Spinal cord (tissue), 10 donors: ENCODE measurements around the gene STXBP6. TPM values are rescaled to one million over a fixed set of nuclear protein-coding genes. Genes with fewer than 3 reads are reported as not detected.

Experiments used
- DNase-seq, 6 donors: peaks; one replicate each; pipeline versions ENCODE4 v3.0.0 to v3.0.0-alpha.2; 2013 to 2015; ENCODE audit warnings: low spot score in 6 of 6, low read depth in 4 of 6
- H3K27ac ChIP-seq: one replicate; pipeline ENCODE4 v1.5.1; 2013; ENCODE audit warnings: low read depth, low read length, control low read depth
- H3K27me3 ChIP-seq: one replicate; pipeline ENCODE4 v1.6.1; 2013; ENCODE audit warnings: low read length; ENCODE audit not compliant: control insufficient read depth, insufficient read depth
- H3K36me3 ChIP-seq: one replicate; pipeline ENCODE4 v1.6.1; 2013; ENCODE audit warnings: low read length; ENCODE audit not compliant: control insufficient read depth, insufficient read depth
- H3K4me1 ChIP-seq: one replicate; pipeline ENCODE4 v1.6.1; 2013; ENCODE audit warnings: low read length; ENCODE audit not compliant: control insufficient read depth, insufficient read depth
- H3K4me3 ChIP-seq: one replicate; pipeline ENCODE4 v1.5.1; 2013; ENCODE audit warnings: low read depth, low read length, control low read depth
- H3K9me3 ChIP-seq: one replicate; pipeline ENCODE4 v1.6.1; 2013; ENCODE audit warnings: low read length; ENCODE audit not compliant: control insufficient read depth, insufficient read depth
- WGBS: methylation state at CpG from one replicate; pipeline ENCODE4 v1.1.5; 2013; ENCODE audit warnings: missing lambda C conversion rate; ENCODE audit not compliant: insufficient coverage; 5-methylcytosine and 5-hydroxymethylcytosine counted together
- polyA plus RNA-seq, 2 donors: library from polyadenylated mRNA; unstranded; fragments of 120-200 nt; gene quantifications; one replicate each; pipeline ENCODE4 v1.2.1, GENCODE V29; 2013; ENCODE audit not compliant: insufficient read length in 2 of 2
- total RNA-seq, 2 donors: library from RNA; depleted of rRNA in 1 of 2; stranded (reverse); fragments of 120-200 nt in 1 of 2; fragments of >200 nt in 1 of 2; gene quantifications; one replicate each; pipeline versions ENCODE4 v1.2.3 to v1.2.4, GENCODE V29; 2013 to 2014
- donor health status: healthy.

STXBP6 gene
- total and polyA plus RNA-seq, 4 donors: 24.5 to 49.3 (median 36.9) TPM

DNA sequence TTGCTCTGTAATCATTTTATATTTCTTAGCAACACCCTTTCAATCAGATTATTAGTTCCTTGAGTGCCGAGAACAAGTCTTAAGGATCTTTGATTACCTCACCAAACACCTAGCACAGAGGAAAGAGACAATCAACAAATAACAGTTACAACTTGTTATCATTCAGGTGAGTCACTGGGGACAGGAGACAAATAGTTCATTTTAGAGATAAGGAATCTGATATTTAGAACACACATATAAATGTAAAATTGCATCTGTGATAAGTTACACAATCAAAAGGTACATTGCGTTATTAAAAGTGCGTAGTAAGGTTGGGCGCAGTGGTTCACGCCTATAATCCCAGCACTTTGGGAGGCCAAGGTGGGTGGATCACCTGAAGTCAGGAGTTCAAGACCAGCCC, 5.1 kb upstream of the STXBP6 start:
- no peak for DNase-seq
- peaks cover 12% of the 10 kb centered on the region for H3K27me3 ChIP-seq
- H3K9me3 ChIP-seq: no peaks in the 10 kb centered on the region
- no peak overlapping the region for H3K4me3 ChIP-seq
- H3K27ac ChIP-seq: no peak overlapping the region
- no CpG with 5 or more reads among the region's 5 CpGs for WGBS
- no peaks in the 10 kb centered on the region for H3K36me3 ChIP-seq
- no peaks in the 10 kb centered on the region for H3K4me1 ChIP-seq

DNA sequence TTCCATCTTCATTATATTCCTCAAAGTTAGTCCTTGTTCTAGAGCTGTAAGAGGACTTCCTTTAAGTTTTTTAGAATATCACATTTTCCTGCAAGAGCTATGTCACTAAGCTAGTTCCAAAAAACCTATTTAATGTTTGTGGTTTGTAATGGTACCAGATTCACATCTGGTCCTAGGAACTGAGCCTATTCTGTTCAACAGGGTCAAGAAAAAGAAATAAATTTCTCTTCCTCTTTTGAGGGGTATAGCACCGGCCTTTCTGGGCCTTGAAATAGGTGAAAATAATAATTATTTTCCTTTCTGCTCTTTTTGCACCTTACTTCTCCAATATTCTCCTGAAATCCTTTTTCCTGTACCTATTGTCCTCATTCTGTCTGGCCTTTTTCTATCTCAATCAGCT, 3.6 kb upstream of the STXBP6 start:
- Histone ChIP-seq H3K9me3 (no peaks in the 10 kb centered on the region), H3K27ac (no peak overlapping the region), H3K27me3 (peaks cover 22% of the 10 kb centered on the region), H3K4me1 (peaks cover 10% of the 10 kb centered on the region), H3K36me3 (no peaks in the 10 kb centered on the region), H3K4me3 (no peak overlapping the region)
- WGBS: no CpG with 5 or more reads among the region's 1 CpG
- no peak for DNase-seq

- WGBS: no CpG with 5 or more reads among the region's 4 CpGs
- Histone ChIP-seq H3K4me1 (peaks cover 12% of the 10 kb centered on the region), H3K36me3 (no peaks in the 10 kb centered on the region), H3K27ac (no peak overlapping the region), H3K4me3 (no peak overlapping the region), H3K9me3 (no peaks in the 10 kb centered on the region), H3K27me3 (peaks cover 27% of the 10 kb centered on the region)
- no peak for DNase-seq
Observed at GRCh38 chr14:25052921-25053320, 3.0 kb upstream of the STXBP6 start.

- Histone ChIP-seq H3K36me3 (no peaks in the 10 kb centered on the region), H3K27ac (no peak overlapping the region), H3K4me1 (peaks cover 12% of the 10 kb centered on the region), H3K27me3 (peaks cover 27% of the 10 kb centered on the region), H3K4me3 (no peak overlapping the region), H3K9me3 (no peaks in the 10 kb centered on the region)
- DNase-seq: no peak
- WGBS: no CpG with 5 or more reads among the region's 2 CpGs
Observed at GRCh38 chr14:25052385-25052784, 2.4 kb upstream of the STXBP6 start.

DNA sequence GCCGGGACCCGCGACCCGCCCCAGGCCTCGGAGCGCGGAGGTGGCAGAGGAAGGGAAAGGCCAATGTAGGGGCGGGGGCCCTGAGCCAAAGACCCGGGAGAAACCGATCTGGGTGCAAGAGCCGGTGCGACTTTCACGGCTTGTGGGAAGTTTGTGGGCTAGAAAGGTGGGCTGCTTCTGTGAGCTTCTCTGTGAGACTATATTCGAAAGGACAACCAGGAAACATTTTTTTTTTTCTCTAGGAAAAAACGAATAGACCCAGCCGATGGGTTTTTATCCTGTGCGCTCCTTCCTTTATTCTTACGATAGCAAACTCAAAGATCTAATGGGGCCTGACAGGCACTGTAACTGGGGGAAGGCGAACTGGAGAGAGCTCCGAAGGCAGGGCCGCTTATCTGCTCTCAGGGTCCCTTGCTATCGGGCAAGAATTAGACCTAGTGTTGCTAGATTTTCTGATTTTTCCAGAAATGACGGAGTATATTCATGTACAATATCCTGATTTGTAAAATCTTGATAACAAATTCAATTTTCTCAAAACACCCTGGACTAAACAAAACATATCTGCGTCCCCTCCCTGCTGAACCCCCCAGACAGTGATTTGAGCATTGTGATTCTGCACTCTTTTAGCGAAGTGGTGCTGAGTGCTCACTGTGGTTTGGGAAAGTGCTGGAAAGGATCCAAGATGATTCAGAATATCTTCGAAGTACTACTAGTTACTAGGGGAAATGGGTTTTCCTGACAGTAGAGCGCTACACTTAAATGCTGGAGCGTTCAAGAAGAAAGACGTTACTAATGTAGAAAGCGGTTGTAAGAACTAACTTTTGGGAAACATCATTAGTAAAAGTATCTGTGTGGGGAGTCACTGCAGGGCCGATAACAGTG, 563 bp upstream of the STXBP6 start:
- Histone ChIP-seq H3K4me3 (peak overlapping the region; percentile 60), H3K36me3 (no peaks in the 10 kb centered on the region), H3K27me3 (peaks cover 27% of the 10 kb centered on the region), H3K27ac (peak overlapping the region; percentile 74), H3K9me3 (no peaks in the 10 kb centered on the region), H3K4me1 (peaks cover 12% of the 10 kb centered on the region)
- peak in 3 of 6 donors; percentile 29 to 62 (median 54) for DNase-seq
- WGBS: 7% methylated on average over 19 of the region's 31 CpGs

GRCh38 chr14:25049093-25049567, 817 bp downstream of the STXBP6 start:
- H3K27me3 ChIP-seq: peaks cover 27% of the 10 kb centered on the region
- under 1% methylated on average over 32 of the region's 34 CpGs for WGBS
- peak in 1 of 6 donors; percentile 15 for DNase-seq
- H3K9me3 ChIP-seq: no peaks in the 10 kb centered on the region
- no peaks in the 10 kb centered on the region for H3K36me3 ChIP-seq
- peaks cover 12% of the 10 kb centered on the region for H3K4me1 ChIP-seq
- H3K4me3 ChIP-seq: peak overlapping the region; percentile 63
- peak overlapping the region; percentile 17 for H3K27ac ChIP-seq

DNA sequence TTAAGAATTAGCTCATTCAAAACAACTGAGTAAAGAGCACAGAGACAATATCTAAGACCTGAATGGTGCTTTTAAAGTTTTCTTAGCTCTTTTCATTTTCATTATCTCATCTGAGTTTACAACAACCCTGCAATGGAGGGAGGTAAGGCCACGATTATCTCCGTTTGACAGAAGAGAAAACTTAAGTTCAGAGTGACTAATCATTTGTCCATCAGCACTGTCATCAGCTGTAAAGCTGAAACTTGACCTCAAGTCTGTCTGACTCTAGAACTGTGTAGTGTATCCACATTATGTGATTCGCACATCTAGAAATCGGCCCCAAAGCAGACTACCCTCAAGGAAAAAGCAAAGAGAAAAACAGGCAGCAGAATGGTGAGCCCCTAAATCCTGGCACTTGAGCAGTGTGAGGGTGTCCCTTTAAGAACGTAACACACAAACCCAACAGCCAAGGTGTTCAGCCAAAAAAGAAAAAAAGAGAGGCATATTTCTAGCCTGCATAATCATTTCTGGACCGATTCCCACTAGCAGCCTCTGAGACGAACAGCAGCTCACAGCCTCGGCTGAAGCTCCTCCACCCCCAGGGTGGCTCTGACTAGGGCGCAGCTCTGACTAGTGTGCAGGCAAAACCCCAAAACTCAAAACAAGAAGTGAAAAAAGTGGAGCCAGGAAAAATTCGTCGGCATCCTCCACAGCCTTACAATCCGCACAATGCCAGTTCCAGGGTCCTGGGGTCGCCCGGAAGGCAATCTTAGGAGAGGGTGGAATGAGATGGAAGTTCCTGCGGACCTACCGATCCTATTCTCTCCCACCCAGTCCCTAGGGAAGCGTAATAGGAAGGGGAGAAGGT, 1.6 kb downstream of the STXBP6 start:
- Histone ChIP-seq H3K27ac (peak overlapping the region; percentile 17), H3K27me3 (peaks cover 27% of the 10 kb centered on the region), H3K9me3 (no peaks in the 10 kb centered on the region), H3K4me1 (peaks cover 12% of the 10 kb centered on the region), H3K36me3 (no peaks in the 10 kb centered on the region), H3K4me3 (peak overlapping the region; percentile 63)
- DNase-seq: peak in 3 of 6 donors; percentile 9 to 83 (median 41)
- WGBS: 62% methylated on average over 4 of the region's 17 CpGs

DNA sequence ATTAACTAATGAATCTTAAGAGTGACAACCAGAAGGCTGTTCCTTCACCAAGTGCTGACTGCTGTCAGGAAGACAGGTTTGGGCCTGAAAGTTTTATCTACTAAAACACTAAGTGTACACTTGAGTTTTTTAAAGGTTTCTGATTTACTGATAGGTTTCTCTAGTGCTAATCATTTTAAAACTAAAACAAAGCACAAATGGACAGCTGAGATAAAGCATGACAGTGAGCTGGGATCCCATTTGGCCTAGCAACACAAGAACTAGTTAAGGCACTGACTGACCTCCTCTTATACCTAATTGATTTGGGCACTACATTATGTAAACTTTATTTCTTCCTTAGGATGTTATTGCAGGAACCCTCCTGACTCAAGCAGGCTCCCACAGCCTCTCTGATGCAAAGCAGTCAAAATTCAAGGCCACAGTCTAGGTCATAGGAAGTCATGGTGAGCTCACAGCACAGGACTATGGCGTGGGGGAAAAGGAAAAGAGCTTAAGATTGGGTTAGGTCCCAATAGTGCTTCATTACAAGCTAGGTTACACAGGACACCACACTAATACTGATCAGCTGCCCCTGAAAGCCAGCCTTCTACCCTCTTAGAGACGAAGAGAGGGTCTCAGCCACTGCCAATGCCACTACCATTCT, 3.5 kb downstream of the STXBP6 start:
- no peak for DNase-seq
- Histone ChIP-seq H3K9me3 (no peaks in the 10 kb centered on the region), H3K4me1 (peaks cover 12% of the 10 kb centered on the region), H3K4me3 (no peak overlapping the region), H3K36me3 (no peaks in the 10 kb centered on the region), H3K27ac (no peak overlapping the region), H3K27me3 (peaks cover 18% of the 10 kb centered on the region)
- 67% methylated on average over 1 of the region's 2 CpGs for WGBS

GRCh38 chr14:25044106-25044698, 5.7 kb downstream of the STXBP6 start:
- DNase-seq: peak in 1 of 6 donors; percentile 81
- H3K27ac ChIP-seq: no peak overlapping the region
- no peaks in the 10 kb centered on the region for H3K9me3 ChIP-seq
- H3K36me3 ChIP-seq: no peaks in the 10 kb centered on the region
- peaks cover 11% of the 10 kb centered on the region for H3K27me3 ChIP-seq
- no peak overlapping the region for H3K4me3 ChIP-seq
- H3K4me1 ChIP-seq: peaks cover 8% of the 10 kb centered on the region
- 92% methylated on average over 3 of the region's 7 CpGs for WGBS
